ENCODE data around the gene ARHGEF16.

- TF ChIP-seq CTCF (IDR thresholded peaks at IDR 0.05) (no peak), POLR2AphosphoS5 (IDR thresholded peaks at IDR 0.05) (no peak), EP300 (IDR thresholded peaks at IDR 0.05) (no peak)
Measured at GRCh38 chr1:3430406-3430805, 24.1 kb upstream of the ARHGEF16 start.
